Hepatocyte (in vitro differentiated cells): ENCODE data around the gene PRR12.

ENCODE experiments used
- CTCF ChIP-seq: fragments of 200-600 bp; sonication (generic); IDR thresholded peaks from 2 replicates; pipeline ENCODE4 v1.5.1; 2016; ENCODE audit warnings: antibody characterized with exemption, mild to moderate bottlenecking; ENCODE audit not compliant: poor library complexity
- EZH2 ChIP-seq: fragments of 200-600 bp; sonication (generic); IDR thresholded peaks from 2 replicates; pipeline ENCODE4 v1.6.1; 2016; ENCODE audit warnings: antibody characterized with exemption, mild to moderate bottlenecking, borderline replicate concordance
- EZH2phosphoT487 ChIP-seq: fragments of 200-600 bp; sonication (generic); IDR thresholded peaks from one replicate; pipeline ENCODE4 v1.6.1; 2018; ENCODE audit warnings: antibody characterized with exemption, mild to moderate bottlenecking, low read depth, moderate library complexity; ENCODE audit not compliant: unreplicated experiment, severe bottlenecking

GRCh38 chr19:49555600-49556411, 35.2 kb upstream of the PRR12 start:
- no peak for TF ChIP-seq CTCF
- TF ChIP-seq EZH2phosphoT487 = no peak
- no peak for TF ChIP-seq EZH2
